B cell (primary cell): ENCODE results near the gene SLC29A3. TPM values are rescaled to one million over a fixed set of nuclear protein-coding genes. Genes with fewer than 3 reads are reported as not detected.
A peak's percentile ranks its signal among the peaks of the same experiment; 100 is the strongest.

Source experiments
- ATAC-seq: fragments of 200-7000 bp; cut with Tn5 transposase; one replicate; pipeline ENCODE4 v1.10.0; 2021; ENCODE audit warnings: low read depth, mild to moderate bottlenecking, moderate number of reproducible peaks, moderate library complexity
- CTCF ChIA-PET: fragments of 350-600 bp; sonication (Branson Sonifier 250); formaldehyde crosslinking; loops from one replicate; lab custom pipeline; 2021; ENCODE audit warnings: antibody characterized with exemption, inconsistent platforms; lab: Charles Lee
- POLR2A ChIA-PET: fragments of 350-600 bp; sonication (Branson Sonifier 250); formaldehyde crosslinking; loops from one replicate; lab custom pipeline; 2021; ENCODE audit warnings: antibody characterized with exemption; lab: Charles Lee
- DNase-seq: peaks from one replicate; pipeline ENCODE4 v3.0.0; 2013
- H2AFZ ChIP-seq: 2 replicates; pipeline ENCODE4 v1.6.1; 2012; ENCODE audit warnings: mild to moderate bottlenecking, low read depth, low read length; ENCODE audit not compliant: insufficient read depth, poor library complexity, severe bottlenecking
- H3K27ac ChIP-seq, 2 donors: 1 replicate in 1 of 2; 2 replicates in 1 of 2; pipeline ENCODE4 v1.5.1; 2012 to 2013; ENCODE audit warnings: low read length in 2 of 2, mild to moderate bottlenecking in 2 of 2, moderate library complexity in 1 of 2
- H3K27me3 ChIP-seq, 4 experiments: fragments of 200-600 bp in 1 of 4; sonication (generic) in 1 of 4; replicated peaks in 1 of 4; 1 replicate in 2 of 4; 2 replicates in 2 of 4; pipeline versions ENCODE4 v1.6.1 to v1.7.0; 2013 to 2016; ENCODE audit warnings: low read length in 3 of 4, mild to moderate bottlenecking in 2 of 4, mixed read lengths in 1 of 4, moderate library complexity in 1 of 4; ENCODE audit not compliant: insufficient read depth in 4 of 4, control insufficient read depth in 3 of 4; ENCODE audit errors: control extremely low read depth in 1 of 4
- H3K36me3 ChIP-seq, 2 experiments: replicated peaks in 1 of 2; 1 replicate in 1 of 2; 2 replicates in 1 of 2; pipeline versions ENCODE4 v1.6.1 to v1.7.1; 2013; ENCODE audit warnings: low read length in 1 of 2; ENCODE audit not compliant: insufficient read depth in 2 of 2, control insufficient read depth in 1 of 2; ENCODE audit errors: control extremely low read depth in 1 of 2, extremely low read depth in 1 of 2
- H3K4me1 ChIP-seq, 2 donors: fragments of 200-600 bp in 1 of 2; sonication (generic) in 1 of 2; 1 replicate in 1 of 2; 2 replicates in 1 of 2; pipeline versions ENCODE4 v1.5.1 to v1.6.1; 2013 to 2017; ENCODE audit warnings: low read length in 2 of 2; ENCODE audit not compliant: control insufficient read depth in 2 of 2, insufficient read depth in 2 of 2
- H3K4me2 ChIP-seq: replicated peaks from 2 replicates; pipeline ENCODE3; 2012; ENCODE audit warnings: mild to moderate bottlenecking, low read depth, low read length; ENCODE audit not compliant: poor library complexity, severe bottlenecking
- H3K4me3 ChIP-seq, 5 experiments: fragments of 200-600 bp in 1 of 5; sonication (generic) in 1 of 5; 1 replicate in 3 of 5; 2 replicates in 2 of 5; pipeline versions ENCODE4 v1.5.1 to v1.7.0; 2011 to 2016; ENCODE audit warnings: low read length in 4 of 5, mild to moderate bottlenecking in 4 of 5, low read depth in 2 of 5, control low read depth in 1 of 5, moderate library complexity in 1 of 5; ENCODE audit not compliant: insufficient read depth in 1 of 5; ENCODE audit errors: control extremely low read depth in 1 of 5, extremely low read depth in 1 of 5
- H3K79me2 ChIP-seq: fragments of 200-600 bp; sonication (generic); one replicate; pipeline ENCODE4 v1.6.0; 2016; ENCODE audit warnings: low read length; ENCODE audit not compliant: control insufficient read depth, insufficient read depth
- H3K9ac ChIP-seq: fragments of 200-600 bp; sonication (generic); 2 replicates; pipeline ENCODE4 v1.6.1; 2017; ENCODE audit warnings: mild to moderate bottlenecking, low read length, moderate library complexity
- H3K9me3 ChIP-seq, 3 donors: one replicate each; pipeline versions ENCODE4 v1.6.1 to v1.7.1; 2013; ENCODE audit warnings: low read length in 2 of 3; ENCODE audit not compliant: control insufficient read depth in 2 of 3, insufficient read depth in 1 of 3; ENCODE audit errors: control extremely low read depth in 1 of 3
- H4K20me1 ChIP-seq: 2 replicates; pipeline ENCODE4 v1.6.0; 2012; ENCODE audit warnings: mild to moderate bottlenecking, low read length; ENCODE audit not compliant: insufficient read depth, control insufficient read depth, poor library complexity, severe bottlenecking
- H3K27ac Mint-ChIP-seq: one replicate; pipeline ENCODE4 v1.8.0; 2021; ENCODE audit warnings: mixed read lengths
- H3K27me3 Mint-ChIP-seq: one replicate; pipeline ENCODE4 v1.8.0; 2021; ENCODE audit warnings: mixed read lengths
- H3K4me1 Mint-ChIP-seq: one replicate; pipeline ENCODE4 v1.8.0; 2021; ENCODE audit warnings: mixed read lengths
- H3K4me3 Mint-ChIP-seq: one replicate; pipeline ENCODE4 v1.8.0; 2021; ENCODE audit warnings: mixed read lengths
- H3K9me3 Mint-ChIP-seq: one replicate; pipeline ENCODE4 v1.8.0; 2022; ENCODE audit warnings: mixed read lengths; ENCODE audit not compliant: insufficient read depth
- CTCF ChIP-seq: fragments of 200-600 bp; IDR thresholded peaks from one replicate; pipeline ENCODE4 v1.8.0; 2022; ENCODE audit warnings: antibody characterized with exemption, mild to moderate bottlenecking
- EZH2 ChIP-seq: IDR thresholded peaks from 2 replicates; pipeline ENCODE4 v1.6.1; 2012; ENCODE audit warnings: borderline replicate concordance, low read depth, mild to moderate bottlenecking, moderate library complexity, low read length; ENCODE audit not compliant: insufficient read depth, poor library complexity, severe bottlenecking
- WGBS: methylation state at CpG from one replicate; pipeline ENCODE4 v1.1.5; 2013; ENCODE audit warnings: missing lambda C conversion rate; ENCODE audit not compliant: insufficient coverage; 5-methylcytosine and 5-hydroxymethylcytosine counted together
- intact Hi-C: fragments of 100-400 bp; cut with micrococcal nuclease; formaldehyde crosslinking; loops from one replicate; pipeline ENCODE4 v1.10.0; 2022
- polyA plus RNA-seq: library from polyadenylated mRNA; depleted of rRNA; stranded (reverse); fragments of >200 nt; gene quantifications from 2 replicates; pipeline ENCODE4 v1.2.3, GENCODE V29; 2012
- total RNA-seq, 2 donors: library from RNA; stranded (reverse); fragments of 120-200 nt in 1 of 2; gene quantifications; 1 replicate in 1 of 2; 2 replicates in 1 of 2; pipeline versions ENCODE4 v1.2.3 to v1.2.4, GENCODE V29; 2013 to 2022

Gene SLC29A3
- total and polyA plus RNA-seq, 2 donors (not counting 1 experiment from before 2014, with no cell fraction given): 4.5 to 8.2 TPM

DNA sequence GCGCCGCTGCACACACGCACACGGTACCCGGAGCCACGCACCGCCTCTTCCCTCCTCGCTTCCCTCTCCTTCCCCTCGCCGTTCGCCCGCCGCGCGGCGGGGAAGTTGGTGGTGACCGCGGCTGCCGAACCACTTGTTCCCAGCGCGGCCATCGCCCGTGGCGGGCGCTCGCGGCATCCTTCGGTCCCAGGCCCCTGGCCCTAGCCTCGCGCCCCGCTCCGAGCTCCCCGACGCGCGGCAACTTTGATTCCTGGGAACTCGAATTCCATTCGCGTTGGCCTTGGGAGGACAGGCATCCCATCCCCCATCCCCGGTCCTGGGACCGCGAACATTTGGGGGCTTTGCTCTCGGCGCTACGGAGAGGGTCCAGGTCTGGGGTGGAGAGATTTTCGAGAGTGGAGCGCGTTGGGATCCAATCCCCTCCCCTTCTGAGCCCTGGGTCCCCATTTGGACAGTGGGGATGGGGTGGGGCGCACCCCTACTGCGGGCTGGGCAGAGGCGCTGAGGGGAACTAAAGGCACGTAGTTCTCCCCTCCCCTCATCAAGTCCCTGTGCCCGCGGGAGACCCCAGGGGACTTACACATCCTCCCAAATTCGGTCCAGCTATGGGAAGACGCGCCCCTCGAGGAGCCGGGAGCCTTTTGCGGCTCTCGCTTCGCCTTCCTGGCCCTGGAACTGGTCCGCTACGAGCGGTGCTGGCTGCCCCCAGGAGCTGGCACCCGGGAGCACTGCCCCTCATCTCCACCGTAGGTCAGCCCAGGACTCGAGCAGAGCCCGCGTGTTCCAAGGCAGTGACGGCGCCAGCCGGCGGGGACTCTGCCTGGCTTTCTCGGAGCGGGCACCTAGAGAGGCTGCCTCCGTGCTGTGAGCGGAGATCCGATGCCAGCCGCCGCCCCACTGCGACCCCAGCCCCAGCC lies 78.5 kb downstream of the SLC29A3 start:
- Histone ChIP-seq H3K9ac (peak overlapping the region; percentile 53), H3K36me3 (no peaks in the 10 kb centered on the region), H3K9me3 (peaks cover 0 to 10% (median 0%) of the 10 kb centered on the region in 3 donors), H3K4me2 (peak overlapping the region; percentile 90), H3K4me3 (peak overlapping the region in 3 of 5 experiments; percentile 28 to 46 (median 33)), H3K27ac (no peak overlapping the region), H2AFZ (peak overlapping the region; percentile 42), H3K79me2 (no peaks in the 10 kb centered on the region), H3K27me3 (peaks cover 0 to 54% (median 21%) of the 10 kb centered on the region in 4 experiments), H3K4me1 (peaks cover 17% of the 10 kb centered on the region in 2 donors), H4K20me1 (no peaks in the 10 kb centered on the region)
- Mint-ChIP-seq H3K27me3 (peaks cover 50% of the 10 kb centered on the region), H3K9me3 (no peaks in the 10 kb centered on the region), H3K4me1 (peaks cover 11% of the 10 kb centered on the region), H3K4me3 (peak overlapping the region; percentile 76), H3K27ac (no peak overlapping the region)
- intact Hi-C loops: loop anchor here (5.0 kb wide), 2 partner anchors 175 to 310 kb away; no protein-coding TSS in a partner anchor
- TF ChIP-seq CTCF (no peak), EZH2 (no peak)
- CTCF ChIA-PET: interaction anchor here (1.9 to 5.2 kb wide), 5 partner anchors 13 to 414 kb away, joined by 8 to 42 read pairs (median 10); no protein-coding TSS in a partner anchor
- DNase-seq: peak; percentile 27
- no peak for ATAC-seq
- WGBS: 5% methylated on average over 72 of the region's 82 CpGs
- POLR2A ChIA-PET: interaction anchor here (1.1 kb wide), 1 partner anchor 311 kb away, joined by 4 read pairs; no protein-coding TSS in a partner anchor
